ENCODE data around the gene FSD1.
"Not testable (repeated sequence)": the region's sequence is repeated elsewhere in the genome, so short reads cannot be mapped to it uniquely, and the experiment has no call there.

FSD1 gene

DNA sequence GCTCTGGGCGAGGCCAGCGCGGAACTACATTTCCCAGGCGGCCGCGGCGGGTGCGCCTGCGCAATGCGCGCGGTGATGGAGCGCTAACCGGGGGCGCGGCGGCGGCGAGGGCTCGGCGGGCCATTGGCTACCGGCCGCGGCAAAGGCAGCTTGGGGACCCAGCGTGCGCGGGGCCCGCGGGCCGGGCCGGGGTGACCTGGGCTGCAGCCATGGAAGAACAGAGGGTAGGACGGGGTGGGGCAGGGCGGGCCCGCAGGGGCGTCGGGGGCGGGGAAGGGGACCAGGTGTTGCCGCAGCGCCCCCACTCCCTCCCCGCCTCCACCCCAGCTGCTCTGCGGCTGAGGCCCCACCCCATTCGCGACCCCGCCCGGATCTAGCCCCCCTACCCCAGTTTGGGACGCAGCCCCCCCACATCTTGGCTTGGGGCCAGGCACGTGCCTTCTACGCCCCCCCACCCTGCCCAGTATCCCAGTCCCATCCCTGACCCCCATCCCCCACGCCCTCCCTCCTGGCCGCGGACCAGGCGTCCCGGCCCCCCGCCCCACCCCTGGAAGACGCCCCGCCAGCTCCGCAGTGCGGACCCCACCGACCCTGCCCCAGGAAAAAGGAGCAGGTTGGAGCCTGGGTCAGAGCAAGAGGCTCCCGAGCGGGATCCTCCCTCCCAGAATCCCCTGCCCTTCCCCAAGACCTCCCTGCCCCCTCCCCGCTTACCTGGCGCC, at the start of gene FSD1:
Gene FSD1 (plus strand): TSS at position 61 of the 719 bp plus-strand sequence. CDS start 149 bp downstream, at position 210.
- DNase-seq (ENCODE audit: low spot score), result peak; percentile 98

GRCh38 chr19:4256563-4256962, 47.8 kb upstream of the FSD1 start:
- no peak for DNase-seq (ENCODE audit: low spot score)

- DNase-seq (ENCODE audit: low spot score), result no peak
Measured at GRCh38 chr19:4257025-4257424, 47.4 kb upstream of the FSD1 start.

DNA sequence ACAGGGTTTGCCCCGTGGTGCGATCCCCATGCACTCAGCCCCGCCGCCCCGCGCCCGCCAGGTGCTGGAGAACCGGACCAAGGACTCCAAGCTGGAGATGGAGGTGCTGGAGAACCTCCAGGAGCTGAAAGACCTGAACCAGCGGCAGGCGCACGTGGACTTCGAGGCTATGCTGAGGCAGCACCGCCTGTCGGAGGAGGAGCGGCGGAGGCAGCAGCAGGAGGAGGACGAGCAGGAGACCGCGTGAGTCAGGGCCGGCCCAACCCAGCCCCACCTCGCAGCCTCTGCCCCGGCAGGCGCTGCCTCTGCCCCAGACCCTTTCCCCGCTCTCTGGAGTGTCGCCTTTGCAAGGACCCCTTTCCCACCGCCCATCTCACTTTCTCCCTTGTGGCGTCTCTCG, 46.2 kb upstream of the FSD1 start:
- no peak for DNase-seq (ENCODE audit: low spot score)

GRCh38 chr19:4260613-4261191, 43.7 kb upstream of the FSD1 start:
- no peak for DNase-seq (ENCODE audit: low spot score)

- DNase-seq (ENCODE audit: low spot score), result no peak
Measured at GRCh38 chr19:4264812-4265211, 39.6 kb upstream of the FSD1 start.

- no peak for DNase-seq (ENCODE audit: low spot score)
Measured at GRCh38 chr19:4266253-4267000, 38.0 kb upstream of the FSD1 start.

DNA sequence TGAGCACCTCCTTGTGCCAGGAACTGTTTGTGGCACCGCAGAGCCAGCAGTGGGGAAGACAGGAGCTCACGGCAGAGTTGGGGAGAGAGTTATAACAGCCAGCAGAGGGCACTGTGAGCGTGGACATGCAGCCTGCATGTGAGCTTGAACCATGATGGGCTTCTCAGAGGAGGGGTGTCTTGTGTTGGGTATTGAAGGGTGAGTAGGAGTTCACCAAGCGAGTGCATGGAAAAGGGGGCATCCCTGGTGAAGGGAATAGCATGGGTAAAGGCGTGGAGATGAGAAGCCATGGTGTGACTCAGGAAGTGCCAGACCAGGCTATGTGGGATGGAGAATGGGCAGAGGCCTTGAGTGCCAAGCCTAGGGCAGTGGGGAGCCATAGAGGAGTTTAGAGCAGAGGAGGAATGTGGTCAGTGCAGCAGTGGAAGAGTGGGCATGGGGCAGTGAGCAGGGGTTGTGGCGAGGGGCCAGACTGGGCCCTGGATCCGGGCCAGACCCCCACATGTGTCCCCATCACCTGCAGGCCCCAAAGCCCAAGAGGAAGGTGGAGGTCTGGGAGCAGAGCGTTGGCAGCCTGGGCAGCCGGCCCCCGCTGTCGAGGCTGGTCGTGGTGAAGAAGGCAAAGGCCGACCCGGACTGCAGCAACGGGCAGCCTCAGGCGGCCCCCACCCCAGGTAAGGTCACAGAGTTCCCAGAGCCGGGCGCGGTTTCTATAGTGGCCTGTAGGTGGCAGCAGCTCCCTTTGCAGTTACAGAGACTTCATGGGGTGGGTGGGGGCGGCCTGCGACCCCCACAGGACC, 37.1 kb upstream of the FSD1 start:
- DNase-seq (ENCODE audit: low spot score), result peak; percentile 62

DNA sequence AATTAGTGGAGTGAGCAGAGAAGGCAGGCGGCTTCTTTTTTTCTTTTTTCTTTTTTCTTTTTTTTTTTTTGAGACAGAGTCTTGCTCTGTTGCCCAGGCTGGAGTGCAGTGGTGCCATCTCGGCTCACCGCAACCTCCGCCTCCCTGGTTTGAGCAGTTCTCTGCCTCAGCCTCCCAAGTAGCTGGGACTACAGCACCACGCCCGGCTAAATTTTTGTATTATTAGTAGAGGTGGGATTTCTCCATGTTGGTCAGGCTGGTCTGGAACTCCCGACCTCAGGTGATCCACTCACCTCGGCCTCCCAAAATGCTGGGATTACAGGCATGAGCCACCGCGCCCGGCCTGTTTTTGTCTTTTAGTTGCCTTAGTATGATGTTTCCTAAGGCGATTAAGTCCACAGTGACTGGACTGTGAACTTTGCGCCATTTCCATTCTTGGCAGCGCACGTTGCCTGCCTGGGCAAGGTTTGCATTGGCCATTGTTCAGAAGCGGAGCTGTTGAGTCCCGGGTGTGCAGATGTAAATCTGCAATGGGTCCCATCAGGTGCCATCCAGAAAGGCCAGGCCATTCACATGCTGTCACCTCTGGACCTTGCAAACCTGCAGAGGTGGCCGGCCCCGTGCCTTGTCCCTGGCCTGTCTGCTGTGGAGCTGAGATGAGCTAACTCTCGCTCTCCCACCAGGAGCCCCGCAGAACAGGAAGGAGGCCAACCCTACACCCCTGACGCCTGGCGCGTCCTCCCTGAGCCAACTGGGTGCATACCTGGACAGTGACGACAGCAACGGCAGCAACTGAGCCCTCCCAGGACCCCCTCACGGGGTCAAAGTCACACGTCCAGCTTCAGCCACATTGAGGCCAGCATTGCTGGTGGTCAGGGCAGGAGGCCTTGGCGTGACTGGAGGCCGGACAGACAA, 36.2 kb upstream of the FSD1 start:
- DNase-seq (ENCODE audit: low spot score), result no peak

- no peak for DNase-seq (ENCODE audit: low spot score)
Measured at GRCh38 chr19:4268816-4269430, 35.5 kb upstream of the FSD1 start.

GRCh38 chr19:4272894-4273293, 31.5 kb upstream of the FSD1 start:
- DNase-seq (ENCODE audit: low spot score), result no peak

DNA sequence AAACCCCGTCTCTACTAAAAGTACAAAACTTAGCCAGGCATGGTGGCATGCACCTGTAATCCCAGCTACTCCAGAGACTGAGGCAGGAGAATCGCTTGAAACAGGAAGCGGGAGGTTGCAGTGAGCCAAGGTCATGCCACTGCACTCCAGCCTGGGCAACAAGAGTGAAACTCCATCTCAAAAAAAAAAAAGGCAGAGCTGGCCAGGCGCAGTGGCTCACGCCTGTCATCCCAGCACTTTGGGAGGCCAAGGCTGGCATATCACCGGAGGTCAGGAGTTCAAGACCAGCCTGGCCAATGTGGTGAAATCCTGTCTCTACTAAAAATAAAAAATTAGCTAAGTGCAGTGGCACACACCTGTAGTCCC, 30.1 kb upstream of the FSD1 start:
- DNase-seq (ENCODE audit: low spot score), result not testable (repeated sequence)

DNA sequence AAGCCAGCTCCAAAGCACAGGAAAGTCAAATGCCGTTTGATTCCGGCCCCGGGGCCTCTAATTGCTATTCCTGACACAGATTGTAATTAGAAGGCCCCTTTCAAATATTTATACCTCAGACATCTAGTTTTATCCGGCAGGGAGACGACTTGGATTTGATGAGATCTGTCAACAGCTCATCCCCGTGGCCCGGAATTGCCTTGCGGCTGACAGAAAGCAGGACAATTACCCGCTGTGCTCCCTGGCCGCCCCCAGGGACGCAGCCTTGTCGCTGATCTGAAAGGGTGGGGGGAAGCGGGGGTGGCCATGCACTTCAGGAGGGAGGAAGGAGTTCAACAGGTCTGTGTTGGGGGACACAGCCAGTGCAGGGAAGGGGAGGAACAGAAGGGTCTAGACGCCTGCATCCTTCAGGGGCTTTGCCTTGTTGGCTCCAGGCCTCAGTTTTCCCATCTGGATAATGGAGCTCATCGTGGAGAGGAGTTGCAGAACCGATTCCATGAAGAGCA, 27.2 kb upstream of the FSD1 start:
- no peak for DNase-seq (ENCODE audit: low spot score)

GRCh38 chr19:4278010-4278409, 26.4 kb upstream of the FSD1 start:
- no peak for DNase-seq (ENCODE audit: low spot score)

GRCh38 chr19:4278419-4279266, 25.8 kb upstream of the FSD1 start, which contains the start of gene SHD:
TSS of gene SHD (plus strand) at chr19:4279266. CDS start at chr19:4280064, 798 bp downstream.
- DNase-seq (ENCODE audit: low spot score), result no peak

DNA sequence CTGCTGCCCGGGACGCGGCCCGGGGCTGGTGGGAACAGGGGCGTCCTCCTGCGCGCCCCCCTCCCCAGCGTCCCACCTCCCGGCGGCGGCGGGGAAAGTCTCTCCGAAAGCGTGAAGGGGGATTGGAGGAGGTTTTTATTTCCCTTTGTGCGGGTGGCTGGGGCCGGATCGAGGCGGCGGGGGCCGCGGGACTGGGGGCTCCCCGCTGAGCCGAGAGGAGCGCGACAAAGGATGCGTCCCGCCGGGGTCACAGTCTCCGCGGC, 25.2 kb upstream of the FSD1 start:
- DNase-seq (ENCODE audit: low spot score), result no peak

DNA sequence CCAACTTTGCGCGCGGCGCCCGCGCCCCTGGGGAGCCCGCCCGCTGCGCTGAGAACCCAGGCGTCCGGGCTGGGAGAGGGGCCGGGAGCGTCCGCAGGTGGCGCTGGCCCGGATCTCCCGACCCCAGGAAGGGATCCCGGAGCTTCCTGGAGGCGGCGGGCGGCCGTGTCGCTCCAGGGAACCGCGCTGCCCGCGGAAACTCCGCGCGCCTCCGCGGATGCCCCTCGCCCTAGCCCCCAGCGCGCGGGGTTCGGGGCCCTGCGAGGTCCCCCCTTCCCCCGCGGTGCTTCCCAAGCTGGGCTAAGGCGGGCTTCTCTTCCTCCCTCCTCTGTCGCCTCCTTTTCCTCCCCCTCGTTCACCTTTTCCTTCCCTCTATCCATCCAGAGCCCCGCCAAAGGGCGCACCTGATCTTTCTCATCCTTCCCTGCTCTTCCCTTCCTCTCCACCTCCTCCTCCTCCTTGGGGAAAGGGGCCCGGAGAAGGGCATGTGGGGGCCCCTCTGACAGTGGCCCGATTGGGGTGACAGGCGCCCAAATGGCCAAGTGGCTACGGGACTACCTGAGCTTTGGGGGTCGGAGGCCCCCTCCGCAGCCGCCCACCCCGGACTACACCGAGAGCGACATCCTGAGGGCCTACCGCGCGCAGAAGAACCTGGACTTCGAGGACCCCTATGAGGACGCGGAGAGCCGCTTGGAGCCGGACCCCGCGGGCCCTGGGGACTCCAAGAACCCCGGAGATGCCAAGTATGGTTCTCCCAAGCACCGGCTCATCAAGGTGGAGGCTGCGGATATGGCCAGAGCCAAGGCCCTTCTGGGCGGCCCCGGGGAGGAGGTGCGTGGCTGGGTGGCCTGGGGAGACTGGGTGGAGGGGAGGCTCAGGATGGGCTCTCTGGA, 24.6 kb upstream of the FSD1 start:
- DNase-seq (ENCODE audit: low spot score), result no peak

GRCh38 chr19:4284176-4284958, 20.0 kb upstream of the FSD1 start:
- DNase-seq (ENCODE audit: low spot score), result no peak

Data from hepatic stellate cell (primary cell).